A673 (cell line): ENCODE measurements around the gene HIPK3. TPM values are rescaled to one million over a fixed set of nuclear protein-coding genes. Genes with fewer than 3 reads are reported as not detected.

Source experiments
- BruUV-seq: library from RNA; stranded (reverse); fragments of 400-500 nt; replicated peaks from 2 replicates; lab custom pipeline; 2021; lab: Mats Ljungman, UMichigan
- CTCF ChIA-PET: fragments of 300-600 bp; sonication (Branson Sonifier 250); formaldehyde crosslinking; loops from one replicate; lab custom pipeline; 2022; ENCODE audit warnings: antibody characterized with exemption; lab: Charles Lee
- POLR2A ChIA-PET: fragments of 300-600 bp; sonication (Branson Sonifier 250); formaldehyde crosslinking; loops from one replicate; lab custom pipeline; 2022; ENCODE audit warnings: antibody characterized with exemption; ENCODE audit not compliant: low non-redundant PET; lab: Charles Lee
- DNase-seq: peaks from one replicate; pipeline ENCODE4 v3.0.0-alpha.2; 2015; ENCODE audit warnings: low spot score
- H3K27ac ChIP-seq: fragments of 200-600 bp; sonication (generic); 2 replicates; pipeline ENCODE4 v1.5.1; 2016; ENCODE audit warnings: mixed run types, low read depth, mild to moderate bottlenecking, mixed read lengths, antibody characterized with exemption, low read length; ENCODE audit not compliant: poor library complexity, severe bottlenecking
- H3K27me3 ChIP-seq: fragments of 200-600 bp; sonication (generic); replicated peaks from 2 replicates; pipeline ENCODE4 v1.6.1; 2017; ENCODE audit warnings: mixed run types, low read depth, mild to moderate bottlenecking, mixed read lengths, antibody characterized with exemption, low read length; ENCODE audit not compliant: insufficient read depth, poor library complexity
- H3K36me3 ChIP-seq: fragments of 200-600 bp; sonication (generic); 2 replicates; pipeline ENCODE4 v1.6.1; 2016; ENCODE audit warnings: mixed run types, mild to moderate bottlenecking, mixed read lengths, antibody characterized with exemption, low read length; ENCODE audit not compliant: insufficient read depth, poor library complexity, severe bottlenecking
- H3K4me1 ChIP-seq: fragments of 200-600 bp; sonication (generic); 2 replicates; pipeline ENCODE4 v1.6.1; 2017; ENCODE audit warnings: mixed run types, mild to moderate bottlenecking, mixed read lengths, antibody characterized with exemption, low read length; ENCODE audit not compliant: insufficient read depth, poor library complexity, severe bottlenecking
- H3K4me3 ChIP-seq: fragments of 200-600 bp; sonication (generic); 2 replicates; pipeline ENCODE4 v1.5.1; 2016; ENCODE audit warnings: low read depth, mixed run types, mild to moderate bottlenecking, mixed read lengths, low read length; ENCODE audit not compliant: poor library complexity, severe bottlenecking
- H3K9me3 ChIP-seq: fragments of 200-600 bp; sonication (generic); 2 replicates; pipeline ENCODE4 v1.6.1; 2016; ENCODE audit warnings: mixed run types, low read depth, mild to moderate bottlenecking, mixed read lengths, antibody characterized with exemption, low read length; ENCODE audit not compliant: poor library complexity, severe bottlenecking
- CTCF ChIP-seq: fragments of 300-800, 200-600 bp; sonication (generic); conservative IDR thresholded peaks from 2 replicates; pipeline ENCODE4 v1.5.1; 2017; ENCODE audit warnings: low read depth, mild to moderate bottlenecking, antibody characterized with exemption, low read length, moderate library complexity, mixed read lengths
- EZH2 ChIP-seq: fragments of 200-600 bp; sonication (generic); IDR thresholded peaks from 2 replicates; pipeline ENCODE4 v1.6.1; 2017; ENCODE audit warnings: borderline replicate concordance, low read depth, mild to moderate bottlenecking, mixed read lengths, antibody characterized with exemption, low read length; ENCODE audit not compliant: poor library complexity, severe bottlenecking
- intact Hi-C: fragments of 100-400 bp; cut with micrococcal nuclease; formaldehyde crosslinking; loops from one replicate; pipeline ENCODE4 v1.10.0; 2022; ENCODE audit not compliant: unreplicated experiment
- total RNA-seq: library from RNA; stranded (reverse); gene quantifications from 2 replicates; pipeline ENCODE4 v1.2.3, GENCODE V29; 2021

The HIPK3 gene
- total RNA-seq, 1 experiment from 2014 or later, result 86.7 TPM

GRCh38 chr11:33379947-33380346, 122.8 kb downstream of the HIPK3 start:
- Histone ChIP-seq H3K4me3 (no peak overlapping the region), H3K27ac (no peak overlapping the region), H3K4me1 (peaks cover 15% of the 10 kb centered on the region), H3K9me3 (no peaks in the 10 kb centered on the region), H3K27me3 (peaks cover 33% of the 10 kb centered on the region), H3K36me3 (no peaks in the 10 kb centered on the region)
- intact Hi-C loops, result no loop called here
- POLR2A ChIA-PET, result no interaction called here
- no TSS peak for BruUV-seq
- CTCF ChIA-PET, result no interaction called here
- TF ChIP-seq EZH2, result no peak
- TF ChIP-seq CTCF, result no peak
- no peak for DNase-seq

- Histone ChIP-seq H3K4me3 (no peak overlapping the region), H3K36me3 (no peaks in the 10 kb centered on the region), H3K9me3 (peaks cover 10% of the 10 kb centered on the region), H3K4me1 (no peaks in the 10 kb centered on the region), H3K27me3 (peaks cover 14% of the 10 kb centered on the region), H3K27ac (no peak overlapping the region)
- POLR2A ChIA-PET, result no interaction called here
- DNase-seq, result no peak
- TF ChIP-seq CTCF, result no peak
- no peak for TF ChIP-seq EZH2
- intact Hi-C loops, result no loop called here
- BruUV-seq, result no TSS peak
- CTCF ChIA-PET, result no interaction called here
Observed at GRCh38 chr11:33383075-33383919, 126.1 kb downstream of the HIPK3 start.

GRCh38 chr11:33383920-33384209, 126.7 kb downstream of the HIPK3 start:
- peaks cover 10% of the 10 kb centered on the region for H3K9me3 ChIP-seq
- no peak overlapping the region for H3K4me3 ChIP-seq
- no peak for DNase-seq
- TF ChIP-seq EZH2 (no peak), CTCF (no peak)
- no TSS peak for BruUV-seq
- H3K36me3 ChIP-seq, result no peaks in the 10 kb centered on the region
- H3K4me1 ChIP-seq, result no peaks in the 10 kb centered on the region
- CTCF ChIA-PET, result no interaction called here
- POLR2A ChIA-PET, result no interaction called here
- intact Hi-C loops, result no loop called here
- H3K27ac ChIP-seq, result no peak overlapping the region
- H3K27me3 ChIP-seq, result peaks cover 8% of the 10 kb centered on the region
